GM21423 (cell line): Measurements from ENCODE around the gene ASGR1.

ENCODE experiments used
- ATAC-seq: cut with Tn5 transposase; IDR thresholded peaks from one replicate; pipeline ENCODE4 v1.9.1; 2021; ENCODE audit warnings: mild to moderate bottlenecking, moderate library complexity; ENCODE audit not compliant: unreplicated experiment

The ASGR1 gene

DNA sequence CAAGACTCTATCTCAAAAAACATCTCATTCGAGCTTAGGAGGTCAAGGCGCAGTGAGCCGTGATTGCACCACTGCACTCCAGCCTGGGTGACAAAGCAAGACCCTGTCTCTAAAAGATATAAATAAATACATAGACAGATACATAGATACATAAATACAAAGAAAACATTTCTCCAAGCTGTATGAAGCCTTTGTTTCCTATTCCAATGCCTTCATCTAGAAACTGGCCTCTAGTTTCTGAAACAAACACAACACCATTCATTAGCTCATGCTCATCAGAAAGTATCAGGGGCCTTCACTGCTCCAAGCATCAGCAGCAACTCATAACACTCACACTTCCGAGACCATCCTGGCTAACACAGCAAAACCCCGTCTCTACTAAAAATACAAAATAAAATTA is 54.2 kb downstream of the ASGR1 start:
- no peak for ATAC-seq

GRCh38 chr17:7123844-7124243 is 55.3 kb downstream of the ASGR1 start:
- ATAC-seq = no peak
